GM12873 (cell line): ENCODE measurements around the gene FHAD1.

Source experiments
- TF ChIP-seq, protein P1 (sequence below): IDR thresholded peaks from 2 replicates; pipeline ENCODE4 v1.5.1; 2012; ENCODE audit warnings: low read depth, mild to moderate bottlenecking, moderate library complexity, low read length, control low read depth; ENCODE audit not compliant: insufficient read depth; ENCODE audit errors: missing control alignments

Gene FHAD1

DNA sequence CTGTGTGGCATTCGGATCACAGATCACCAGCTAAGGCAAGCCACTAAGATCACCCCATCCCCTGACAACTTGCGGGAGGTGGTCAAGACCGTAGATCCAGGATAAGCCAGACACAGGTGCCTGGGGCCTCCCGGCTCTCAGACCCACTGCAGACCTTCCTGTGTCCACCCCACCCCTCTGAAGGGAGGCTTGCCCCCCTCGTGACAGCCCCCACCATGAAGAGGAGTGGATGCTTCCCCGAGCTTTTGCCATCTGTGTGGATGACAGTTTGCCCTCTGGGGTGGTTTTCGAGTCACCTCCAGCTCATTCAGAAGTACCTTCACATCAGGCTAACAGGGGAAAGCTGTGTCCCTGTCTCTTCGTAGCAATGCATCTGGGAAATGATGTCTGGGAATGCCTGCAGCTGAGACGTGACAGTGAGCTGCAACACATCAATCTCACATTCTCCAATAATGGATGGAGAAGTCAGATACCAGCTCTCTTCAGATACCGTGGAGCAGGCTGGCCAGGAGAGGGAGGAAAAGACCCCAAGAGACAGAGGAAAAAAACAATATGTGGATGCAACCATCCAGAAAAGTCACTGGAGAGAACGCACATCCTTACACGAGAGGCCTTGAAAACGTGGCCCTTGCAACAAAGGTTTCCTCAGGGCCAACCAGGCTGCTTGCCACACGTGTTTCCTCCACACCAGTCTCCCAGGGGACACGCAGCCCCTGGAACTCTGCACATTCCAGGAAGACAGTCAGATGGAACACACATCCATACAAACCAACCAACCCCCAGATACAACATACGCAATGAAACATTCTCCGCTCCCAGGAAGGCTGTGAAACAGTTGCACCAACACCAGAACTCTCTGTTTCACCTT is 20.4 kb upstream of the FHAD1 start:
- TF ChIP-seq, protein P1, sequence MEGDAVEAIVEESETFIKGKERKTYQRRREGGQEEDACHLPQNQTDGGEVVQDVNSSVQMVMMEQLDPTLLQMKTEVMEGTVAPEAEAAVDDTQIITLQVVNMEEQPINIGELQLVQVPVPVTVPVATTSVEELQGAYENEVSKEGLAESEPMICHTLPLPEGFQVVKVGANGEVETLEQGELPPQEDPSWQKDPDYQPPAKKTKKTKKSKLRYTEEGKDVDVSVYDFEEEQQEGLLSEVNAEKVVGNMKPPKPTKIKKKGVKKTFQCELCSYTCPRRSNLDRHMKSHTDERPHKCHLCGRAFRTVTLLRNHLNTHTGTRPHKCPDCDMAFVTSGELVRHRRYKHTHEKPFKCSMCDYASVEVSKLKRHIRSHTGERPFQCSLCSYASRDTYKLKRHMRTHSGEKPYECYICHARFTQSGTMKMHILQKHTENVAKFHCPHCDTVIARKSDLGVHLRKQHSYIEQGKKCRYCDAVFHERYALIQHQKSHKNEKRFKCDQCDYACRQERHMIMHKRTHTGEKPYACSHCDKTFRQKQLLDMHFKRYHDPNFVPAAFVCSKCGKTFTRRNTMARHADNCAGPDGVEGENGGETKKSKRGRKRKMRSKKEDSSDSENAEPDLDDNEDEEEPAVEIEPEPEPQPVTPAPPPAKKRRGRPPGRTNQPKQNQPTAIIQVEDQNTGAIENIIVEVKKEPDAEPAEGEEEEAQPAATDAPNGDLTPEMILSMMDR: no peak

DNA sequence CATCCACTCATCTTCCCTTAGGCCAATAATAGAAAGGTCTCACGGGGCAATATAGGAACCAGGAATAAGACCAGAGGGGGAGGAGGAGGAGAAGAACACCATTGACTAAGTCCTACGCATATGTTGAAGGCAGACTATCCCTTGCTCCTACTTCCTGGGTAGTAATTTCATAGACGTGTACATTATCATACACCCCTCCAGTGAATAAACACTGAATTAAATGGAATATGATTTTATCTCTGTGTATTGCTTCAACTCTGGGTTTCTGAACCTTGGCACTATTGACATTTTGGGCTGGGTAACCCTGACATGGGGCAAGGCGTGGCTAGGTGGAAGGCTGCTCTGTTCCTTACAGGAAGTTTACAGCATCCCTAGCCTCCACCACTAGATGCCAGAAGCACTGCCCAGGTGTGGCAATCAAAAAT is 17.3 kb upstream of the FHAD1 start:
- TF ChIP-seq, protein P1: no peak

DNA sequence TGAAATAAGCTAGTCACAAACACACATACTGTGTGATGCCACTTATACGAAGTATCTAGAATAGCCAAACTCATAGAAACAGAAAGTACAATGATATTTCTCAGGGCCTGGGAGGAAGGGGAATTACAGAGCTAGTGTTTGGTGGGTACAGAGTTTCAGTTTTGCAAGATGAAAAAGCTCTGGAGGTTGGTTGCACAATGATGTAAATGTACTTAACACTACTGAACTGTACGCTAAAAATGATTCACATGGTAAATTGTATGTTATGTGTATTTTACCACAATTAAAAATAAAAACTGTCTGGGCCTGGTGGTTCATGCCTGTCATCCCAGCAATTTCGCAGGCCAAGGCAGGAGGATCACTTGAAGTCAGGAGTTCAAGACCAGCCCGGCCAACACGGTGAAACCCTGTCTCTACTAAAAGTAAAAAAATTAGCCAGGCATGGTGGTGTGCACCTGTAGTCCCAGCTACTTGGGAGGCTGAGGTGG is 15.3 kb upstream of the FHAD1 start:
- TF ChIP-seq, protein P1: no peak

DNA sequence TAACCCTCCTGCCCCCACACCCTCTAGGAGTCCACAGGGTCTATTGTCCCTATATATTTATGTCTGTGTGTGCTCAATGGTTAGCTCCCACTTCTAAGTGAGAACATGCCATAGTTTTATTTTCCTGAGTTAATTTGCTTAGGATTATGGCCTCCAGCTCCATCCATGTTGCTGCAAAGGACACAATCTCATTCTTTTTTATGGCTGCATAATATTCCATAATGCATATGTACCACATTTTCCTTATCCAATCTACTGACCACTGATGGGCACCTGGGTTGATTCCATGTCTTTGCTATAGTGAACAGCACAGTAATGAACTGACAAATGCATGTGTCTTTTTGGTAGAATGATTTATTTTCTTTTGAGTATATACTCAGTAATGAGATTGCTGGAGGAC is 13.3 kb upstream of the FHAD1 start:
- TF ChIP-seq, protein P1: no peak

DNA sequence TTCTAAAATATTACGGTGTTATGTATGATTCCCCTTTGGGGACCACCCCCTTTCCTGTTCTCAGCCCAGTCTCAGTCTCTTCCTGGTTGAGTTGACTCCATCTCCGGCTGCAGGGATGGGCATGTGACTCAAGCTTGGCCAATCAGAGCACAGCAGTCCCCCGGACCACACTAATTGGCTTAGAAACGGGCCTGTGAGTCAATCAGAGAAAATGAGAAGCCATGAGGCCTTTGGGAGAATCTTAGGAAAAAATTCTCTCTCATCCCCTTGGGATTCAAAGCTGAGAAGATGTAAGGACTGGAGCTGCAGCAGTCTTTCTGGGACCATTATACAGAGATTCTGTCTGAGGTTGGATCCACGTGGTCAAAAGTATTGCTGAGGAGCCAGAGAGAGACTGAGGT is 10.7 kb upstream of the FHAD1 start:
- TF ChIP-seq, protein P1: no peak

DNA sequence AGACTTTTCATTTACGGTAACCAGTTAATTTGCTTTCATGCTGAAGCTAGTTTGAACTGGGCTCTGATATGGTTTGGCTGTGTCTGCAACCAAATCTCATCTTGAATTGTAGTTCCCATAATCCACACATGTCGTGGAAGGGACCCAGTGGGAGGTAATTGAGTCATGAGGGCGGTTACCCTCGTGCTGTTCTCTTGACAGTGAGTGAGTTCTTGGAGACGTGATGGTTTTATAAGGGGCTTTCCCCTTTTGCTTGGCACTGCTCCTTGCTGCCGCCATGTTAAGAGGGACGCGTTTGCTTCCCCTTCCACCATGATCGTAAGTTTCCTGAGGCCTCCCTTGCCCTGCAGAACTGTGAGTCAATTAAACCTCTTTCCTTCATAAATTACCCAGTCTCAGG is 10.3 kb upstream of the FHAD1 start:
- TF ChIP-seq, protein P1: no peak

DNA sequence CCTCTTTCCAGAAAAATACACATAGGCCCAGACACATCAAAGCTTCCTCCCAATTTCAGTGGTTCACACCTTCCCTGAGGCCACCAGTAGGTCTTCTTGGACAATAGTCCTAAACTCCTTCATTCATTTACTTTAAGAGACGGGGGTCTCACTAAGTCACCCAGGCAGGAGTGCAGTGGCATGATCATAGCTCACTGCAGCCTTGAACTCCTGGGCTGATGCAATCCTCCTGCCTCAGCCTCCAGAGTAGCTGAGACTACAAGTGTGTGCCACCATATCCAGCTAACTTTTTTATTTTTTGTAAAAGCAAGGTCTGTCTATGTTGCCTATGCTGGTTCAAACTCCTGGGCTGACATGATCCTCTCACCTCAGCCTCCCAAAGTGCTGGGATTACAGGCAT is 8.2 kb upstream of the FHAD1 start:
- TF ChIP-seq, protein P1: no peak
